Upper lobe of left lung (tissue), 4 donors: ENCODE measurements around the gene SRI.

ENCODE experiments used
- CTCF ChIP-seq, 6 experiments: fragments of 450-650 bp in 4 of 6; fragments of 200-600 bp in 2 of 6; sonication (generic) in 2 of 6; IDR thresholded peaks; one replicate each; pipeline ENCODE4 v1.5.1; 2016 to 2019; ENCODE audit warnings: antibody characterized with exemption in 6 of 6
- EP300 ChIP-seq, 4 donors: sonication (generic); formaldehyde crosslinking; IDR thresholded peaks; one replicate each; pipeline ENCODE4 v1.5.1; 2017; ENCODE audit warnings: antibody characterized with exemption in 4 of 4, control low read depth in 2 of 4
- POLR2A ChIP-seq, 4 donors: fragments of 450-650 bp; IDR thresholded peaks; one replicate each; pipeline ENCODE4 v1.5.1; 2016 to 2017; ENCODE audit warnings: antibody characterized with exemption in 4 of 4, mild to moderate bottlenecking in 2 of 4
- POLR2AphosphoS5 ChIP-seq, 2 donors: sonication (generic); formaldehyde crosslinking; IDR thresholded peaks; one replicate each; pipeline ENCODE4 v1.5.1; 2017; ENCODE audit warnings: antibody characterized with exemption in 2 of 2

GRCh38 chr7:88243345-88243909 lies 23.6 kb upstream of the SRI start:
- TF ChIP-seq CTCF (IDR thresholded peaks at IDR 0.05) (peak; percentile 54 to 91 (median 80)), EP300 (IDR thresholded peaks at IDR 0.05) (no peak), POLR2A (IDR thresholded peaks at IDR 0.05) (no peak), POLR2AphosphoS5 (IDR thresholded peaks at IDR 0.05) (no peak)
